GM03348 (cell line): ENCODE data around the gene NPPC.

Source experiments
- DNase-seq: peaks from one replicate; pipeline ENCODE4 v3.0.0; 2012; ENCODE audit warnings: low spot score

Gene NPPC

DNA sequence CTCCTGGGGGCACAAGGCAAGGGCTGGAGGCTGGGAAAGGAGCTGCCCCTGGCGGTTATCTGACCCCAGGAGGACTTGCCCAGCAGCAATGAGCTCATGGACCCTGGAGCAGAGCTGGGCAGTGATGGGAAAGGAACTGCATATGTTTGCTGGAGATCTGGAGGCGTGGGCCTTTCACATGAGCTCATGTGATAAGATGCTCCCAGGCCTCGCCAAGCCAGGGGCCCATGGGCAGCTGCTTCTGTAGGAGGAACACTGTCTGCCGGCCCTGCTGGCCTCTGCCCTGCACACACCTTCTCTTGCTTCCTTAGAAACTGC is 9.0 kb upstream of the NPPC start:
- no peak for DNase-seq

DNA sequence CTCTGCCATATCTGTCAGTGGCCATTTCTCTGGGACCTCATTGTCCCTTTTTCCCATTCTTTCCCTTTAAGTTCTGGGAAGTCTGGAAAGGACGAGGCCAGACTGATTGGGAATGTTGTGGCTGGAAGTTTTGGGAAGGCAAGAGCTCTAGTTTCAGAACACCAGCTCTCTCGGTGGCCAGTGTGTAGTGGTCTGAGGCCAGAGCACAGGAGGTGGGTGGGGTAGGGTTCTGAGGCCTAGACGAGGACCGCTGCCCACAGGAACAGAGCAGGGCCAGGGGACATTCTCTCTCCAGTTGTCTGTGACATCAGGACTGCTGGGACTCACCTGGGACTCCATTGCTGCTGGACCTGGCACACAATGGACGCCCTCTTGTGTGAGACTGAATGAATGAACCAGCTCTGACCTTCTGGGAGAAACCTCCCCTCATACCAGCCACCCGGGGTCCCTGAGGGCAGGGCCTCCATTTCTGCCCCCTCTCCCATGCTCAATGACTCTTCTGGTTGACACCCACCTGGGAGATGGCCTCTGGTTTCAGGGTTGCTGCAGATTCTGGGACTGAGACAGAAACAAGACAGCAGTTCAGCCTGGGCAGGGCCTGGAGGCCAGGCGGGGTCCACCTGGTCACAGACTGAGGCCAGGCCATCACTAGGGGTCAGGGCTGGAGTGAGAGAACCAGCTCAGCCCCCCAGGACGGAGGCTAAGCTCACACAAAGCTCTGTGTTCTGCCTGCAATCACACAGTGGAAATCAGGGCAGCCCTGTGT is 8.4 kb upstream of the NPPC start:
- DNase-seq = no peak

- no peak for DNase-seq
Observed at GRCh38 chr2:231933916-231934401, 7.8 kb upstream of the NPPC start.

DNA sequence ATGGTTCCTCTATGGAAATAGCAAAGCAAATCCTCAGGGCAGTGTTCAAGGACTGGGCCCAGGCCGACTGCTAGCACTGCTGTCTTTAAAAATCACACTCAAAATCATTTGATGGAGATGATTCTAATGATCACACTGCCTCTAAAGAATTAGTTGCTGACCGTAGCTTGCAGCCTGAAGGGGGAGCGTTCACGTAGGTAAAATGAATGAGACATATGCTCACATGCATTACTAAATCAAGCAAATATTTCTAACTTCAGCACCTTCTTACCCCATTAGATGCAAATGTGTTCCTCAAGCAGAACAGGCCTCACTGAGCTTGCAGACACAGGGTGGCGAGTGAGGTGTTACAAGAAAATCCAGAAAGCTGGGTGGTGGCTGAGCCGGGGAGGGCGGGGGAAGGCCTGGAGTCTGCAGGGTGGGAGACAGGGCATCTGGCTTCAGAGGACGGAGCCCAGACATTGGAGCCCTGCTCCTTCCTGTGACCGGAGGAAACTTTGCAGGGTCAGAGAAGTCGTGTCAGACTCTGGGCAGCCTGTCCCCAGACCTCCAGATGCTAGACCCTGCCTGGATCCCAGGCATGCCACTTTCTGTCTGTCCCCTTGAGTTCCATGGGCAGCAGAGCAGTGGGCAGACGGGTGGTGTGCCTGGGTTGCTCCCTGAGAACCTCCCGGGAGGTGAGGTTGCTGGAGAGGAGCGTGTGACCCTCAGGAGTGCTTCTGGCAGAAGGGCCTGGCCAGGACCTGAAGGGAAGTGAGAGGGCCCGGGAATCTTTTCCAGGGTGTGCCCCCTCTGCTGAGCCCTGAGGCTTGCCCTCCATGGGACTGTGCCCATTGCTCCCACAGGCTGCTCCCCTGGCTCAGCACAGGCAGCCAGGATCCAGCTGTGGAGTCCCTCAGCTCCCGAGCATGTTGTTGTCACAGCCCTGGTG is 7.1 kb upstream of the NPPC start:
- DNase-seq = no peak

GRCh38 chr2:231932711-231932970 is 6.4 kb upstream of the NPPC start:
- DNase-seq = no peak

DNA sequence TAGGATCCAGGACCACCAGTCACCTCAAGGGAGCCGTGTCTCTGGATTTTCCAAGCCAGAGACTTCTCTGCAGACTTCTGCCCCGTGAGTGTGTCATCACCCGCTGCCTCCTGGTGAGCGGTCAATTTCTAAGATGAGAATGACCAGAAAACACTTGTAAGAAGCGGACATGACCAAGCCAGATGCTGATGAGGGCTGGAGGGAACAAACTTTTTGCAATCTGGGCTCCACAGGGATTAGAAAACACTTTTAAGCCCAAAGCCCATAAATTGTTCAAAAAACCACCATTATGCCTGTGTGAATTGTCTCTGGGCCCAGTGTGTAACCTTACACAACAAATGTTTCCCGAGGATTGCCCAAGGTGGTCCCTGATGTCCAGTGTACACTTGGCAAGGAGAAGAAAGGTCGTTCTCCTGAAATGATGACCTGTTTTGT is 5.3 kb upstream of the NPPC start:
- no peak for DNase-seq

- DNase-seq = no peak
Observed at GRCh38 chr2:231930593-231931281, 4.5 kb upstream of the NPPC start.

DNA sequence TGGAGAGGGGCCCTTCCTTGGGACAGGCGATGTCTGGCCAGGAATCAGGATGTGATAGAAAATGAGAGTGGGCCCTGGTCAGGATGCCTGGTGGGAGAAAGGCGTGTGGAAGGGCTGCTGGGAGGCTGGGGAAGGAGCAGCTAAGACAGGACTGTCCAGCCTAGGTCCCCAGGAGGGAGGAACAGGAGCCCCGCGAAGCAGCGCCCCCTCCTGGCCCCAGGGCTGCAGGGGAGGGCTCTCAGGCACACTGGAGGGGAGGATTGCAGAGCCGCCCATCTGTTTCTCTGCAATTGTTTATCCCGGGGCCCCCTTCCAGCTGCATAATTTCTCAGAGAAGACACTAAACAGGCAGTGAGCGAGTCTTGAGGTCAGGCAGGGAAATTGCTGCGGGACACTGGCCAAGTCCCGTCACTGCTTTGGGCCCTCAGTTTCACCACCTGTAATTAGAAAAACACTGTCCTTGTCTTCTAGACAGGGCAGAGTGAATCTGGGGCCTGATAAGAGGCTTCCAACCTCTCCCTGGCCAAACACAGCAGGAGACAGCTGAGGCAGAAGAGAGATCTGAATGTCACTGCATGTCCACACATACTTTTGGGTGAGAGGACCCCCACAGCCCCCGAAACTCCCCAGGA is 3.9 kb upstream of the NPPC start:
- no peak for DNase-seq

DNA sequence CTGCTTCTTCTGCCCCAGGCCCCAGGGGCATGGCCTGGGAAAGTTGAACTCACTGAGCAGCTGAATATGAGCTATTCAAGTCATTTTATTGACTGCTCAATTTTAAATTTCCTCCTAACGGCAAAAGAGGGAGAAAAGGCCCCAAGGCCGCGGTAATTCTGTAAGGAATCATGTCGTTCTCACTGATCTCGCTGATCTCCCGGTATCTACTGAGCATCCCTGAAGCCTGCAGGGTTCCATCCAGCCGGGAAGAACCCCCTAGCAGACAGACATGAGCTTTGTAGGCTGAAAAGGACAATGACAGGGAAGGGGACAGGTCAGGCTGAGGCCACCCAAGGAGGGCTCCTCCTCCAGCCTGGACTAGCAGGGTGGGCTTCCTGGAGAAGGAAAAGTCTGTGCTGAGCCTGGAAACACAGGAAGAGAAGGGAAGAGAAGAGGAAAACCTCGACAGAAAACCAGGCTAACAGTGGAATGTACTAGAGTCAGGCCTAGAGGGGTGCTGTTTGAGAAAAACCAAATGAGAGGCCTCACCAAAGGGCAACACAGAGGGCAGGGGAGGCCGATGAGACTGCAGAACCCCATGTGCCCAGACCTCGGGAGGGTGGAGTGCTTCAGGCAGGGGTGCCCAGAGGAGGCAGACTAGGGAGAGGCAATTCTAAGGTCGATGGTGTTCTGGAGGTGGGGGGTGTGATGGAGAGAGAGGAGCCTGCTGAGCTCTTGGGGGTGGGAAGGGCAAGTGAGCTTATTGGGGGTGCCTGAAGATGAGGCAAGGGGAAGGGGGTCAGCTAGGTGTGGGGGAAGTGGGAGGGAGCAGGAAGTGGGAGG is 2.9 kb upstream of the NPPC start:
- DNase-seq = no peak

DNA sequence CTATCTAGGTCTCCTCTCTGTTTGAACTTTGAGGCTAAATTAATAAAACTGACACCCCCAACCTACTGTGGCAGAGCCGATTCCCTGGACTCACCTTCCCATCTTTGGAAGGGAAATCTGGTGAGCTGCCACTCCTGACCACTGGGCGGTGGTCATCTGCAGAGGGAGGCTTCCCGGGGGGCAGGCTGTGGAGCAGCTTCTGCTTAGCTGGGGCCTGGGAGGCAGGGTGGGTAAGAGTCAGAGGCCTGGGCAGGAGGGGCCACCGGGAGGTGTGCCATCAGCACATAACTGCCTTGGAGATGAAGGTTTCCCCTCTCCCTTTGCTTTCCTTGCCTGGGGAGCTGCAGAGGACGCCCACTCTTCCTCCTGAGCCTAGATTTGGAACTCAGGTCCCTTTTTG is 2.3 kb upstream of the NPPC start:
- DNase-seq = no peak

GRCh38 chr2:231927566-231927890 is 1.3 kb upstream of the NPPC start:
- no peak for DNase-seq

GRCh38 chr2:231926761-231927565 is 767 bp upstream of the NPPC start:
- no peak for DNase-seq

GRCh38 chr2:231925303-231926179 is 655 bp downstream of the NPPC start:
- DNase-seq = peak; percentile 96

GRCh38 chr2:231924889-231925275 is 1.3 kb downstream of the NPPC start:
- no peak for DNase-seq

DNA sequence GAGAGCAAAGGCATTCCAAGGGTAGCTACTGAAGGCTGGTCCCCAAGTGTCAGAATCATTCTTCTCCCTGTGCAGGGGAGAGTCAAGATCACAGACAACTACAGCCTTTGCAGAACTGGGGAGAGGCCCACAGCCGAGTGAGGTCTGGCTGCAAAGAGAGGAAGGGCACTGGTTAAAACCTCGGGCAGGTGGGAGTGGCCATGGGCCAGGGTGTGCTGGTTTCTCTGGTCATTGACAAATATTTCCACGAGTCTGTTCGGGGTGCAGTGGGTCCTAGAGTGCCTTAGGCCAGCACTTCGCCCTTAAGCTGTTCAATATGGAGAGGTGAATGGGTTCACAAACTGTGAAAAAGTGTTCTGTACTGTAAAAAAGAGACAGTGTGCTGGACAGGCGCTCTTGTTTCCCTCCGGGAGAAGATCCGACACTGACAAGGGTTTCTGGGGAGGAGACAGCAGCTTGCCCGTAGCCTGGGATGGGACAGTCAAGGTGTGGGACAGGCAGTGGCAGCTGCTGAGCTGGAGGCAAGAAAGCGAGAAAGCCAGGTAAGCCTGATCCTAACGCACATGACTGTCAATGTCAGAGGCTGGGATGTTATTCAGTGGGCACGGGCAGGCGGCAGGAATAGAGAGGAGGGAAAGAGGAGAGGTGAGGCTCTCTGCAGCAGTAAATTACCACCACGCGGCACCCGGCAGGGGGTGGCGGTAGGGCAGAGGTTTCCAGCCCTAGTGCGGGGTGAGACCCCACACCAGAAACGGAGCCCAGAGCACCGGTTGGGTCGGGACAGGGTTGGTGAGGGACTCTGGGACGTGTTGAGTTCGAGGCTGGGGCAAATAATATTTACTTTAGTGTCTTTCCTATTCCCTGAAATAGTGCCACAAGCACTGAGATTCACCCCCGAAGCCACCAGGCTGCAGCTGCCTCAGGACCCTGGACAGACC is 2.0 kb downstream of the NPPC start:
- no peak for DNase-seq

- no peak for DNase-seq
Observed at GRCh38 chr2:231923010-231923344, 3.2 kb downstream of the NPPC start.

- DNase-seq = no peak
Observed at GRCh38 chr2:231922311-231923009, 3.7 kb downstream of the NPPC start.

DNA sequence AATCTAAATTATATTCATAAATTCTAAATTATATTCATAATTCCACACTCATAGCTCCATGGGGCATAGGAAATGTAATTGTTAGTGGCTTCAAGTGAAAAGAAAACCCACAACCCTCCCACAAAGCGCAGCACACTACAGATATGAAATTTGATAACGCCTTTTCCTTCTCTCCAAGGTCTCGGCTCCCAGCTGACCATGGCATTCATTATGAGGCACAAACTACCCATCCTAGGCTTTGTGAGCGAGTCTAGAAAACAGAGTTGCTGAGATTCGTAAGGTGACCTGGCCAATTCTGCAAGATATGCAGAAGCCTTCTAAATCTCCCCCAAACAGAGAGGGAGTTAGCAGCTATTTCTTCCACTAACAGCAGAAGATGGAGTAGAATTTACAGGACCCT is 5.4 kb downstream of the NPPC start:
- no peak for DNase-seq
